HG02759 (cell line): Measurements from ENCODE around the gene ANO2.

Experiments
- ATAC-seq: cut with Tn5 transposase; IDR thresholded peaks from one replicate; pipeline ENCODE4 v1.9.1; 2021; ENCODE audit warnings: mild to moderate bottlenecking, moderate library complexity; ENCODE audit not compliant: unreplicated experiment

Gene ANO2

GRCh38 chr12:5964913-5965900 lies 20.1 kb upstream of the ANO2 start:
- no peak for ATAC-seq

- ATAC-seq = no peak
Measured at GRCh38 chr12:5963515-5963914, 18.5 kb upstream of the ANO2 start.

- no peak for ATAC-seq
Measured at GRCh38 chr12:5960783-5961182, 15.7 kb upstream of the ANO2 start.

- ATAC-seq = no peak
Measured at GRCh38 chr12:5956987-5957386, 11.9 kb upstream of the ANO2 start.

GRCh38 chr12:5954661-5955060 lies 9.6 kb upstream of the ANO2 start:
- ATAC-seq = no peak

GRCh38 chr12:5953835-5954586 lies 9.0 kb upstream of the ANO2 start:
- ATAC-seq = no peak

GRCh38 chr12:5952031-5952430 lies 7.0 kb upstream of the ANO2 start:
- ATAC-seq = no peak

GRCh38 chr12:5948696-5949095 lies 3.6 kb upstream of the ANO2 start:
- ATAC-seq = no peak

GRCh38 chr12:5947006-5947405 lies 1.9 kb upstream of the ANO2 start:
- no peak for ATAC-seq

GRCh38 chr12:5946388-5946787 lies 1.3 kb upstream of the ANO2 start:
- ATAC-seq = no peak

GRCh38 chr12:5944688-5945070 lies 380 bp downstream of the ANO2 start:
- ATAC-seq = no peak

- no peak for ATAC-seq
Measured at GRCh38 chr12:5944053-5944452, 1.0 kb downstream of the ANO2 start.

- ATAC-seq = no peak
Measured at GRCh38 chr12:5941907-5942306, 3.2 kb downstream of the ANO2 start.

- no peak for ATAC-seq
Measured at GRCh38 chr12:5927732-5928516, 17.1 kb downstream of the ANO2 start.

- no peak for ATAC-seq
Measured at GRCh38 chr12:5925646-5926045, 19.4 kb downstream of the ANO2 start.

- ATAC-seq = no peak
Measured at GRCh38 chr12:5924342-5924741, 20.7 kb downstream of the ANO2 start.

GRCh38 chr12:5923751-5924150 lies 21.3 kb downstream of the ANO2 start:
- no peak for ATAC-seq

- ATAC-seq = no peak
Measured at GRCh38 chr12:5923043-5923605, 21.9 kb downstream of the ANO2 start.

- no peak for ATAC-seq
Measured at GRCh38 chr12:5921966-5922899, 22.8 kb downstream of the ANO2 start.
